MCF 10A (cell line): ENCODE measurements around the gene SLC35G6. TPM values are rescaled to one million over a fixed set of nuclear protein-coding genes. Genes with fewer than 3 reads are reported as not detected.

Experiments used
- BruUV-seq: library from RNA; stranded (reverse); fragments of 400-500 nt; replicated peaks from 2 replicates; lab custom pipeline; 2021; lab: Mats Ljungman, UMichigan
- CTCF ChIA-PET: fragments of 300-600 bp; sonication (Branson Sonifier 250); formaldehyde crosslinking; extraction: SDS; loops from one replicate; lab custom pipeline; 2021; ENCODE audit warnings: antibody characterized with exemption, inconsistent platforms; lab: Yijun Ruan, JAX
- POLR2A ChIA-PET: fragments of 300-600, 350-650 bp; sonication (Branson Sonifier 250); formaldehyde crosslinking; extraction: SDS; loops from one replicate; lab custom pipeline; 2020; ENCODE audit warnings: antibody characterized with exemption, inconsistent platforms; lab: Yijun Ruan, JAX
- DNase-seq: peaks from one replicate; pipeline ENCODE4 v3.0.0-alpha.2; 2018; ENCODE audit not compliant: unreplicated experiment
- H3K27ac Mint-ChIP-seq: one replicate; pipeline ENCODE4 v1.8.0; 2022; ENCODE audit warnings: mild to moderate bottlenecking, low read depth, mixed read lengths; ENCODE audit not compliant: unreplicated experiment
- H3K27me3 Mint-ChIP-seq: one replicate; pipeline ENCODE4 v1.8.0; 2022; ENCODE audit warnings: mixed read lengths; ENCODE audit not compliant: insufficient read depth, unreplicated experiment
- H3K36me3 Mint-ChIP-seq: one replicate; pipeline ENCODE4 v1.8.0; 2022; ENCODE audit warnings: mild to moderate bottlenecking, moderate library complexity, mixed read lengths; ENCODE audit not compliant: insufficient read depth, unreplicated experiment
- H3K4me1 Mint-ChIP-seq: one replicate; pipeline ENCODE4 v1.8.0; 2022; ENCODE audit warnings: mixed read lengths; ENCODE audit not compliant: insufficient read depth, unreplicated experiment
- H3K4me3 Mint-ChIP-seq: one replicate; pipeline ENCODE4 v1.8.0; 2022; ENCODE audit warnings: mild to moderate bottlenecking, moderate library complexity, mixed read lengths; ENCODE audit not compliant: unreplicated experiment
- H3K9me3 Mint-ChIP-seq: one replicate; pipeline ENCODE4 v1.8.0; 2022; ENCODE audit warnings: mixed read lengths; ENCODE audit not compliant: unreplicated experiment
- CTCF ChIP-seq: fragments of 200-600 bp; IDR thresholded peaks from one replicate; pipeline ENCODE4 v1.8.0; 2022; ENCODE audit warnings: antibody characterized with exemption, mild to moderate bottlenecking; ENCODE audit not compliant: unreplicated experiment
- intact Hi-C: fragments of 100-400 bp; cut with micrococcal nuclease; formaldehyde crosslinking; loops from 2 replicates; pipeline ENCODE4 v1.14.1; 2022
- total RNA-seq: library from RNA; stranded (reverse); gene quantifications from 2 replicates; pipeline ENCODE4 v1.2.3, GENCODE V29; 2022

SLC35G6 gene
- total RNA-seq, 1 experiment from 2014 or later, result not detected

GRCh38 chr17:7490144-7490543, 8.9 kb downstream of the SLC35G6 start:
- peaks cover 61% of the 10 kb centered on the region for H3K4me1 Mint-ChIP-seq

GRCh38 chr17:7491583-7491982, 10.3 kb downstream of the SLC35G6 start:
- no TSS peak for BruUV-seq
- intact Hi-C loops, result no loop called here
- ChIA-PET CTCF (interaction anchor here (1.1 to 3.3 kb wide), 2 partner anchors 23 to 70 kb away, joined by 4 to 9 read pairs; partner anchors contain the start of gene SENP3), POLR2A (interaction anchor here (1.0 to 1.4 kb wide), 2 partner anchors 7 to 249 kb away, joined by 3 read pairs; partner anchors contain the start of genes GABARAP and POLR2A)
- Mint-ChIP-seq H3K27ac (no peak overlapping the region), H3K36me3 (peaks cover 53% of the 10 kb centered on the region), H3K9me3 (no peaks in the 10 kb centered on the region), H3K4me1 (peaks cover 51% of the 10 kb centered on the region), H3K4me3 (no peak overlapping the region), H3K27me3 (no peaks in the 10 kb centered on the region)
- DNase-seq, result no peak
- no peak for TF ChIP-seq CTCF

More at GRCh38 chr17:7490144-7490543, 8.9 kb downstream of the SLC35G6 start:
- Mint-ChIP-seq H3K36me3 (peaks cover 51% of the 10 kb centered on the region), H3K27ac (no peak overlapping the region), H3K27me3 (no peaks in the 10 kb centered on the region), H3K4me3 (no peak overlapping the region), H3K9me3 (no peaks in the 10 kb centered on the region)
- TF ChIP-seq CTCF, result no peak
- POLR2A ChIA-PET, result interaction anchor here (0.8 to 1.4 kb wide), 2 partner anchors 15 to 248 kb away, joined by 3 read pairs; partner anchors contain the start of gene GABARAP
- intact Hi-C loops, result no loop called here
- CTCF ChIA-PET, result interaction anchor here (3.3 kb wide), 1 partner anchor 25 kb away, joined by 9 read pairs; no protein-coding TSS in a partner anchor
- DNase-seq, result no peak
- no TSS peak for BruUV-seq

GRCh38 chr17:7493941-7494340, 12.7 kb downstream of the SLC35G6 start:
- ChIA-PET CTCF (interaction anchor here (0.6 to 1.6 kb wide), 8 partner anchors 16 to 955 kb away, joined by 3 to 6 read pairs (median 4); no protein-coding TSS in a partner anchor), POLR2A (interaction anchor here (0.6 to 1.3 kb wide), 3 partner anchors 9 to 23 kb away, joined by 3 to 4 read pairs (median 3); no protein-coding TSS in a partner anchor)
- peaks cover 65% of the 10 kb centered on the region for H3K36me3 Mint-ChIP-seq
- H3K4me3 Mint-ChIP-seq, result no peak overlapping the region
- intact Hi-C loops, result no loop called here
- no TSS peak for BruUV-seq
- TF ChIP-seq CTCF, result no peak
- no peaks in the 10 kb centered on the region for H3K27me3 Mint-ChIP-seq
- no peak overlapping the region for H3K27ac Mint-ChIP-seq
- H3K9me3 Mint-ChIP-seq, result no peaks in the 10 kb centered on the region
- no peak for DNase-seq
- H3K4me1 Mint-ChIP-seq, result peaks cover 35% of the 10 kb centered on the region

DNA sequence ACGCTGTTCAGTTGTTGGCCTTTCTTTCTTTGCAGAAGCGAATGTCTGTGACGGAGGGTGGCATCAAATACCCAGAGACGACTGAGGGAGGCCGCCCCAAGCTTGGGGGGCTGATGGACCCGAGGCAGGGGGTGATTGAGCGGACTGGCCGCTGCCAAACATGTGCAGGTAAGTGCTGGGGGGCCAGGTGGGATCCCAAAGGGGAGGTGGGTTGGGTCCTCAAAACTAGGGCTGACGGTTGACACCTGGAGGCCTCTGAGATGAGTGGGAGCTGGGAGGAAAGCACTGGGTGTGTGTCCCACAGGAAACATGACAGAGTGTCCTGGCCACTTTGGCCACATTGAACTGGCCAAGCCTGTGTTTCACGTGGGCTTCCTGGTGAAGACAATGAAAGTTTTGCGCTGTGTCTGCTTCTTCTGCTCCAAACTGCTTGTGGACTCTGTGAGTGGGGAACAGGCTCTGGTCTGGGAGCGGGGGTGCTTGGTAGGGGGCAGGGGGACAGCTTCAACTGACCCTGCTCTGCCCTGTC, 14.7 kb downstream of the SLC35G6 start:
- Mint-ChIP-seq H3K4me1 (peaks cover 23% of the 10 kb centered on the region), H3K27me3 (no peaks in the 10 kb centered on the region), H3K36me3 (peaks cover 77% of the 10 kb centered on the region), H3K27ac (no peak overlapping the region), H3K4me3 (no peak overlapping the region), H3K9me3 (no peaks in the 10 kb centered on the region)
- intact Hi-C loops, result no loop called here
- BruUV-seq, result no TSS peak
- no peak for DNase-seq
- no peak for TF ChIP-seq CTCF
- ChIA-PET POLR2A (interaction anchor here (3.8 kb wide), 1 partner anchor 10 kb away, joined by 11 read pairs; no protein-coding TSS in a partner anchor), CTCF (interaction anchor here (0.9 to 1.1 kb wide), 2 partner anchors 18 to 65 kb away, joined by 3 to 8 read pairs; no protein-coding TSS in a partner anchor)
